WTC11 (cell line): ENCODE data around the gene VLDLR.

Experiments
- CBFB ChIP-seq: sonication (generic); formaldehyde crosslinking; IDR thresholded peaks from 2 replicates; pipeline ENCODE4 v1.8.1; 2022; ENCODE audit warnings: mild to moderate bottlenecking, low read depth, missing genetic modification reagents
- NFYB ChIP-seq: sonication (generic); formaldehyde crosslinking; conservative IDR thresholded peaks from 2 replicates; pipeline ENCODE4 v1.8.0; 2022; ENCODE audit warnings: low read depth, missing genetic modification reagents
- NR2C2 ChIP-seq: sonication (generic); formaldehyde crosslinking; IDR thresholded peaks from 2 replicates; pipeline ENCODE4 v1.8.0; 2022; ENCODE audit warnings: mild to moderate bottlenecking, missing genetic modification reagents
- ZNF121 ChIP-seq: sonication (generic); formaldehyde crosslinking; IDR thresholded peaks from 2 replicates; pipeline ENCODE4 v1.8.0; 2023; ENCODE audit warnings: missing genetic modification reagents
- ZNF263 ChIP-seq: sonication (generic); formaldehyde crosslinking; IDR thresholded peaks from 2 replicates; pipeline ENCODE4 v1.8.1; 2022; ENCODE audit warnings: low read depth, mild to moderate bottlenecking, moderate library complexity, missing genetic modification reagents
- ZNF423 ChIP-seq: fragments of 250-450 bp; sonication (Bioruptor Pico); IDR thresholded peaks from 2 replicates; pipeline ENCODE4 v2.1.2; 2022; ENCODE audit warnings: mild to moderate bottlenecking, moderate library complexity
- TF ChIP-seq, protein P1 (sequence below): fragments of 200-600 bp; IDR thresholded peaks from 2 replicates; pipeline ENCODE4 v1.8.0; 2022; ENCODE audit warnings: antibody characterized with exemption
- TF ChIP-seq, protein P2 (sequence below): sonication (generic); formaldehyde crosslinking; IDR thresholded peaks from 2 replicates; pipeline ENCODE4 v1.8.1; 2022; ENCODE audit warnings: low read depth, missing genetic modification reagents, borderline replicate concordance
- TF ChIP-seq, protein P3 (sequence below): sonication (generic); formaldehyde crosslinking; conservative IDR thresholded peaks from 2 replicates; pipeline ENCODE4 v1.8.1; 2022; ENCODE audit warnings: mild to moderate bottlenecking, missing genetic modification reagents
- TF ChIP-seq, protein P4 (sequence below): sonication (generic); formaldehyde crosslinking; IDR thresholded peaks from 2 replicates; pipeline ENCODE4 v1.8.1; 2022; ENCODE audit warnings: missing genetic modification reagents, borderline replicate concordance
- TF ChIP-seq, protein P5 (sequence below): sonication (generic); formaldehyde crosslinking; IDR thresholded peaks from 2 replicates; pipeline ENCODE4 v1.8.0; 2022; ENCODE audit warnings: mild to moderate bottlenecking, missing genetic modification reagents
- TF ChIP-seq, protein P6 (sequence below): sonication (generic); formaldehyde crosslinking; IDR thresholded peaks from 2 replicates; pipeline ENCODE4 v1.8.1; 2022; ENCODE audit warnings: low read depth, mild to moderate bottlenecking, moderate library complexity, missing genetic modification reagents, borderline replicate concordance
- TF ChIP-seq, protein P7 (sequence below): sonication (generic); formaldehyde crosslinking; IDR thresholded peaks from 2 replicates; pipeline ENCODE4 v1.8.0; 2022; ENCODE audit warnings: mild to moderate bottlenecking, missing genetic modification reagents
- TF ChIP-seq, protein P8 (sequence below): sonication (generic); formaldehyde crosslinking; IDR thresholded peaks from 2 replicates; pipeline ENCODE4 v1.8.1; 2023; ENCODE audit warnings: mild to moderate bottlenecking, missing genetic modification reagents

DNA sequence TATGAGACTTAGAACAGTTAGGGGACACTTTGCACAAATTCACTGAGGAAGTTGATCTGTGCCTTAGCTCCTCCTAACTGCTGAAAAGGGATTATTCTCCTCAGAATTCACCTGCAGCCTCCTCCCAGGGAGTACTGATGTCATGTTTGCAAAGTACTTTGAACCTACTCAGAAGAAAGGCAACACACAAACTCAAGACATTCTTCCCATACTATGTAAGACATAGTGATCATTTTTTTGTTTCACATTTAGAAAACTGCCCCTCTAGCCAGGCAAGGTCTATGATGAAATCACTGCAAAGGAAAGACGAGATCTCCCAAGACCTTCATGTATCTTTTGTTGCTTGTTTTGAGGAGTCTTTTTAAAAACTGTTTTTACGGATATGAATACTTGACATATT is 10.6 kb upstream of the VLDLR start:
- TF ChIP-seq, protein P1, sequence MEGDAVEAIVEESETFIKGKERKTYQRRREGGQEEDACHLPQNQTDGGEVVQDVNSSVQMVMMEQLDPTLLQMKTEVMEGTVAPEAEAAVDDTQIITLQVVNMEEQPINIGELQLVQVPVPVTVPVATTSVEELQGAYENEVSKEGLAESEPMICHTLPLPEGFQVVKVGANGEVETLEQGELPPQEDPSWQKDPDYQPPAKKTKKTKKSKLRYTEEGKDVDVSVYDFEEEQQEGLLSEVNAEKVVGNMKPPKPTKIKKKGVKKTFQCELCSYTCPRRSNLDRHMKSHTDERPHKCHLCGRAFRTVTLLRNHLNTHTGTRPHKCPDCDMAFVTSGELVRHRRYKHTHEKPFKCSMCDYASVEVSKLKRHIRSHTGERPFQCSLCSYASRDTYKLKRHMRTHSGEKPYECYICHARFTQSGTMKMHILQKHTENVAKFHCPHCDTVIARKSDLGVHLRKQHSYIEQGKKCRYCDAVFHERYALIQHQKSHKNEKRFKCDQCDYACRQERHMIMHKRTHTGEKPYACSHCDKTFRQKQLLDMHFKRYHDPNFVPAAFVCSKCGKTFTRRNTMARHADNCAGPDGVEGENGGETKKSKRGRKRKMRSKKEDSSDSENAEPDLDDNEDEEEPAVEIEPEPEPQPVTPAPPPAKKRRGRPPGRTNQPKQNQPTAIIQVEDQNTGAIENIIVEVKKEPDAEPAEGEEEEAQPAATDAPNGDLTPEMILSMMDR, result no peak
- no peak for TF ChIP-seq ZNF263 (CRISPR knock-in tag)
- TF ChIP-seq, protein P2, sequence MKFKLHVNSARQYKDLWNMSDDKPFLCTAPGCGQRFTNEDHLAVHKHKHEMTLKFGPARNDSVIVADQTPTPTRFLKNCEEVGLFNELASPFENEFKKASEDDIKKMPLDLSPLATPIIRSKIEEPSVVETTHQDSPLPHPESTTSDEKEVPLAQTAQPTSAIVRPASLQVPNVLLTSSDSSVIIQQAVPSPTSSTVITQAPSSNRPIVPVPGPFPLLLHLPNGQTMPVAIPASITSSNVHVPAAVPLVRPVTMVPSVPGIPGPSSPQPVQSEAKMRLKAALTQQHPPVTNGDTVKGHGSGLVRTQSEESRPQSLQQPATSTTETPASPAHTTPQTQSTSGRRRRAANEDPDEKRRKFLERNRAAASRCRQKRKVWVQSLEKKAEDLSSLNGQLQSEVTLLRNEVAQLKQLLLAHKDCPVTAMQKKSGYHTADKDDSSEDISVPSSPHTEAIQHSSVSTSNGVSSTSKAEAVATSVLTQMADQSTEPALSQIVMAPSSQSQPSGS (CRISPR knock-in tag), result no peak
- TF ChIP-seq, protein P3, sequence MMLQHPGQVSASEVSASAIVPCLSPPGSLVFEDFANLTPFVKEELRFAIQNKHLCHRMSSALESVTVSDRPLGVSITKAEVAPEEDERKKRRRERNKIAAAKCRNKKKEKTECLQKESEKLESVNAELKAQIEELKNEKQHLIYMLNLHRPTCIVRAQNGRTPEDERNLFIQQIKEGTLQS, result no peak
- TF ChIP-seq, protein P4, sequence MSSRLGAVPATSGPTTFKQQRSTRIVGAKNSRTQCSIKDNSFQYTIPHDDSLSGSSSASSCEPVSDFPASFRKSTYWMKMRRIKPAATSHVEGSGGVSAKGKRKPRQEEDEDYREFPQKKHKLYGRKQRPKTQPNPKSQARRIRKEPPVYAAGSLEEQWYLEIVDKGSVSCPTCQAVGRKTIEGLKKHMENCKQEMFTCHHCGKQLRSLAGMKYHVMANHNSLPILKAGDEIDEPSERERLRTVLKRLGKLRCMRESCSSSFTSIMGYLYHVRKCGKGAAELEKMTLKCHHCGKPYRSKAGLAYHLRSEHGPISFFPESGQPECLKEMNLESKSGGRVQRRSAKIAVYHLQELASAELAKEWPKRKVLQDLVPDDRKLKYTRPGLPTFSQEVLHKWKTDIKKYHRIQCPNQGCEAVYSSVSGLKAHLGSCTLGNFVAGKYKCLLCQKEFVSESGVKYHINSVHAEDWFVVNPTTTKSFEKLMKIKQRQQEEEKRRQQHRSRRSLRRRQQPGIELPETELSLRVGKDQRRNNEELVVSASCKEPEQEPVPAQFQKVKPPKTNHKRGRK (CRISPR knock-in tag), result no peak
- no peak for TF ChIP-seq NFYB
- TF ChIP-seq, protein P5, sequence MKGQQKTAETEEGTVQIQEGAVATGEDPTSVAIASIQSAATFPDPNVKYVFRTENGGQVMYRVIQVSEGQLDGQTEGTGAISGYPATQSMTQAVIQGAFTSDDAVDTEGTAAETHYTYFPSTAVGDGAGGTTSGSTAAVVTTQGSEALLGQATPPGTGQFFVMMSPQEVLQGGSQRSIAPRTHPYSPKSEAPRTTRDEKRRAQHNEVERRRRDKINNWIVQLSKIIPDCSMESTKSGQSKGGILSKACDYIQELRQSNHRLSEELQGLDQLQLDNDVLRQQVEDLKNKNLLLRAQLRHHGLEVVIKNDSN, result no peak
- no peak for TF ChIP-seq CBFB
- TF ChIP-seq ZNF121 (CRISPR knock-in tag), result no peak
- TF ChIP-seq ZNF423 (CRISPR knock-in tag), result no peak
- no peak for TF ChIP-seq NR2C2 (CRISPR knock-in tag)
- TF ChIP-seq, protein P6, sequence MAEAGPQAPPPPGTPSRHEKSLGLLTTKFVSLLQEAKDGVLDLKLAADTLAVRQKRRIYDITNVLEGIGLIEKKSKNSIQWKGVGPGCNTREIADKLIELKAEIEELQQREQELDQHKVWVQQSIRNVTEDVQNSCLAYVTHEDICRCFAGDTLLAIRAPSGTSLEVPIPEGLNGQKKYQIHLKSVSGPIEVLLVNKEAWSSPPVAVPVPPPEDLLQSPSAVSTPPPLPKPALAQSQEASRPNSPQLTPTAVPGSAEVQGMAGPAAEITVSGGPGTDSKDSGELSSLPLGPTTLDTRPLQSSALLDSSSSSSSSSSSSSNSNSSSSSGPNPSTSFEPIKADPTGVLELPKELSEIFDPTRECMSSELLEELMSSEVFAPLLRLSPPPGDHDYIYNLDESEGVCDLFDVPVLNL (CRISPR knock-in tag), result no peak
- TF ChIP-seq, protein P7, sequence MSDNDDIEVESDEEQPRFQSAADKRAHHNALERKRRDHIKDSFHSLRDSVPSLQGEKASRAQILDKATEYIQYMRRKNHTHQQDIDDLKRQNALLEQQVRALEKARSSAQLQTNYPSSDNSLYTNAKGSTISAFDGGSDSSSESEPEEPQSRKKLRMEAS (CRISPR knock-in tag), result no peak
- TF ChIP-seq, protein P8, sequence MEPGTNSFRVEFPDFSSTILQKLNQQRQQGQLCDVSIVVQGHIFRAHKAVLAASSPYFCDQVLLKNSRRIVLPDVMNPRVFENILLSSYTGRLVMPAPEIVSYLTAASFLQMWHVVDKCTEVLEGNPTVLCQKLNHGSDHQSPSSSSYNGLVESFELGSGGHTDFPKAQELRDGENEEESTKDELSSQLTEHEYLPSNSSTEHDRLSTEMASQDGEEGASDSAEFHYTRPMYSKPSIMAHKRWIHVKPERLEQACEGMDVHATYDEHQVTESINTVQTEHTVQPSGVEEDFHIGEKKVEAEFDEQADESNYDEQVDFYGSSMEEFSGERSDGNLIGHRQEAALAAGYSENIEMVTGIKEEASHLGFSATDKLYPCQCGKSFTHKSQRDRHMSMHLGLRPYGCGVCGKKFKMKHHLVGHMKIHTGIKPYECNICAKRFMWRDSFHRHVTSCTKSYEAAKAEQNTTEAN (CRISPR knock-in tag), result no peak
